HG03045 (cell line): ENCODE data around the gene RBM39.
"Not testable (repeated sequence)": the region's sequence is repeated elsewhere in the genome, so short reads cannot be mapped to it uniquely, and the experiment has no call there.

Experiments used
- ATAC-seq: cut with Tn5 transposase; IDR thresholded peaks from one replicate; pipeline ENCODE4 v1.9.1; 2021; ENCODE audit warnings: mild to moderate bottlenecking, moderate library complexity; ENCODE audit not compliant: unreplicated experiment

The RBM39 gene

DNA sequence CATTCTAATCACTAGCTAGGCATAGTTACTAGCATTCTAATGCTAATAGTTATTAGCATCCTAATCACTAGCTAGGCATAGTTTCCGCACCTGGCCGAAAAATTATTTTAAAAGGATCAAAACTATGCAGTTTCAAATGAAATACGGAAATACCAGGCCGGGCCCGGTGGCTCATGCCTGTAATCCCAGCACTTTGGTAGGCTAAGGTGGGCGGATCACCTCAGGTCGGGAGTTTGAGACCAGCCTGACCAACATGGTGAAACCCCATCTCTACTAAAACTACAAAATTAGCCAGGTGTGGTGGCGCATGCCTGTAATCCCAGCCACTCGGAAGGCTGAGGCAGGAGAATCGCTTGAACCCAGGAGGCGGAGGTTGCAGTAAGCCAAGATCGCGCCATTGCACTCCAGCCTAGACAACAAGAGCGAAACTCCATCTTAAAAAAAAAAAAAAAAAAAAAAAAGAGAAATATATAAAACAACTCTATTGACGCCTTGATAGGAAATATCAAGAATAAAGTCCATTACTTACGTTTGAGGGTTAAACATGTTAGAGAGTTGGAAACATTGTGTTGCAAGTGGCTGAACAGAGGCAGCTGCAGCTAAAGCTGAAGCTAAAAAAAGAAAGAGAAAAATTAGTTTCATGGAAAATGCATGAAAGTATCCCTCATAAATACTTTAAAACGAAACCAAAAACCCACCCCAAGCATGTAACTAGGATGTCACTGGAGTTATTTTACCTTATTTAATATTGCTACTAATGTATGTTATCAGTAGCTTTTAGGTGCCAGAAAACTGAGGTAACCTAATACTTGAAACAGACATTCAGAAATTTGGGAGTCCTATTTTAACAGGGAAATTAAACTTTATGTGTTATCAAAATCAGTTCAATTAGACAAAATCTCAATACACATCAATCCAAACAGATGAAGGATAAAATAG, 35.2 kb downstream of the RBM39 start:
- not testable (repeated sequence) for ATAC-seq

- not testable (repeated sequence) for ATAC-seq
Observed at GRCh38 chr20:35705894-35706293, 36.2 kb downstream of the RBM39 start.

DNA sequence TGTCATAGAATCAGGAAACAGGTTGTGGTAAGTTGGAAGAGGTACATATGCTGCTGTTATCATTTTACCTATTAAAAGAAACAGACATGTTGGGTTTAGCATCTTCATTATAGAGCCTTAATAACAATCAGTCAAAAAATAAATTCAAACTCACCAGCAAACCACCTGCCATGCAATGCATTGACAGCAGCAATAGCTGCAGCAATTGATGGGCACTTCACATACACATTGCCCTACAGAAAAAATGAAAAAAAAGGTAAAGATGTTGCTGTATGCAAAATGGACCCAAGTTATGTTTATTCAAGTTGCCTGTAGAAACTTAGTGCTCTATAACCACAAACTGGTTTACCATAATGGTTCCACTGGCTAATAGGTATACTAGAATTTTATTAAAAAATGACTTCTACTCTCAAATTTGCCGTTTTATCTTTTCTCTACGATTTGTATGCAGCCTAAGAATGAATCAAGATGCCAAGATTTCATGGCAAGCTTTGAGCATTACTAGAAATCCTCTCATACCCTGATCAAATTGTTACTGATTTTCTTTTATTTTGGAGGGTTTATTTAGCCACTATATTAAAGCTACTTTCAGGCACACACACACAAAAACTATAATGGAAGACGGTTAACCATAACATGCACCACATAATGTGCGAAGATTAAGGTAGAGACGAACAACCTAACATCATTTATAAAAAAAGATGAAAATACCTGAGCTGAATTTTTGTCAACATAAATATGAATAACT, 37.4 kb downstream of the RBM39 start:
- no peak for ATAC-seq

DNA sequence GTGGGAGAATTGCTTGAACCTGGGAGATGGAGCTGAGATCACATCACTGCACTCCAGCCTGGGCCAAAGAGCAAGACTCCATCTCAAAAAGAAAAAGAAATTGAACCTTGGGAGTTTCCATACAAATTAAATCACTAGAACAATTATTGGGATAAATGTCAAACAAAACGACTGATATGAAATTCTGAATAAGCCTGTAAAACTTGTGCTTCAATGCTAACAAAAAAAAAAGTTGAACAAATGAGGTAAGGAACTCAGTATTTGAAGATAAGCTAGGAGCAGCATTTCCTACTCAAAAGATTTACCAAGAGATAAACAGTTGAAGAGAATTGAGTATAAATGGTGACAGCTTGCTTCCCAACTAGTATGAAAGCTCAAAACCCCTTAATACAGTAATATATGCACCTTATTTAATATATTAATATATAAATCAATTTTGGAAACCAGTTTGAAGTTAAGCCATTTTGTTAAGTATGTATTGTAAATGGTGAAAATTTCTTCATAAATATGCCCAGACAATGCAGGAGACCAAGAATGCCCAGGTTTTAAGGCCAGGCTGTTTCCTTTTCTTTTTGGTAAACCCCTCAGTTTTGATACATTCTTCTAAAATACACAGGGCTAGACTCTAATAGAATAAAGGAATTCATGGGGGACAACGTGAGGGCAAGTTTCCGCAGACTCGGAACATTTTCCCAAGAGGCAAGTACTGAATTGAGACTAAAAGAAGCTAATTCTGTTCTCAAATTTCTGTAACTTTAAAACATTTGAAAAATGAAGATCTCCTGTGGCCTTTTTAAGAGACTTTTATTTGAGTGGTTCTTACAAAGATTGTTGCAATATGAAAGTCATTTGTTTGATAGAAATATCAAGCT, 39.0 kb downstream of the RBM39 start:
- no peak for ATAC-seq

DNA sequence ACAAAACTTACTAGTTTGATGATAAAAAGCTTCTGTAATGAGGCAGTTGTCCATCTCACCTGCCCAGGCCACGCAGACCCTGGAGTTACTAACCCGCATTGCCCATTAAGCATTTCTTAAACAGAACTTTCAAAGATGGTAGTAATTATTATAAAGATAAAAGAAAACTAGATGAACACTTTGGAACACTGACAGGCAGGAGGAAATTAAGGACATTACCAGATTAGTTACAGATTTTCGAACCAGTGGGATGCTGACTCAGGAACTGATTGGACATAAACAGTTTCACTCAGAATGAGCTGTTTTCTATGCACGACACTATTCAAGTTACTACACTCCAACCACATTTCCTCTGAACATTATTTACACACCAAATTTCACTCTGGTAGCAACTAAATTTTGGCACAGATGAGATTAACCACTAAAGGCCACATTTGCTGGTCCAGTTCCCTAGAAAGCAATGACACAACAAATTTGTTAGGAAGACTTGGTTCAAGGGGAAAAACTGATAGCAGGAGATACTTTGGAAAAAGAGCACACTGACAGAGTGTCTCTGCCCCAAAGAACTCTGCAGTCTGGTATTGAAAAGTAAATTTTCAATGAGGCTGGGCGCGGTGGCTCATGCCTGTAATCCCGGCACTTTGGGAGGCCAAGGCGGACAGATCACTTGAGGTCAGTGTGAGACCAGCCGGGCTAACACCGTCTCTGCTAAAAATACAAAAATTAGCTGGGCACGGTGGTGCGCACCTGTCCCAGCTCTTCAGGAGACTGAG, 39.8 kb downstream of the RBM39 start:
- ATAC-seq: no peak

DNA sequence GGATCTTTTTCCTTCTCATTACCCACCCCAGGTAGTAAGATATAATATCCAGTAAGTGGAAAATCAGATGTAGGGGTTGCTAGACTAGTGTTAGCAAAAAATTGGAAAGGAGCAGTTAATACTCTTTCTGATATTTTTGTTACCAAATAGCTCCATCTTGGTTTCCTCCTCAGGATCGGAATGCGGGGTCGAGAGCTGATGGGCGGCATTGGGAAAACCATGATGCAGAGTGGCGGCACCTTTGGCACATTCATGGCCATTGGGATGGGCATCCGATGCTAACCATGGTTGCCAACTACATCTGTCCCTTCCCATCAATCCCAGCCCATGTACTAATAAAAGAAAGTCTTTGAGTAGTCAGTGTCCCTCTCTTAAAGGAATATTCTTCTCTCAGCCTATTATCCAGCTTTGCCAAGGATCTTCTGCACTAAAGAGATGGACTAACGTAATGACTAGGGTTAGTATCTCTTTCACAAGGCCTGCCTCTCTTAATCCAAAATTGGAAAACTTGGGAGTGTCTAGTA, 41.4 kb downstream of the RBM39 start:
- ATAC-seq: no peak

- no peak for ATAC-seq
Observed at GRCh38 chr20:35699957-35700624, 42.0 kb downstream of the RBM39 start.

GRCh38 chr20:35699127-35699956, 42.7 kb downstream of the RBM39 start, which contains the start of the genes NFS1 and ROMO1:
Gene NFS1 (minus strand): TSS chr20:35699352. CDS start chr20:35699288, 64 bp downstream.
Gene ROMO1 (plus strand): TSS chr20:35699405. CDS start chr20:35699633, 228 bp downstream.
- peak; percentile 82 for ATAC-seq

- peak; percentile 27 for ATAC-seq
Observed at GRCh38 chr20:35698298-35699126, 43.5 kb downstream of the RBM39 start.

DNA sequence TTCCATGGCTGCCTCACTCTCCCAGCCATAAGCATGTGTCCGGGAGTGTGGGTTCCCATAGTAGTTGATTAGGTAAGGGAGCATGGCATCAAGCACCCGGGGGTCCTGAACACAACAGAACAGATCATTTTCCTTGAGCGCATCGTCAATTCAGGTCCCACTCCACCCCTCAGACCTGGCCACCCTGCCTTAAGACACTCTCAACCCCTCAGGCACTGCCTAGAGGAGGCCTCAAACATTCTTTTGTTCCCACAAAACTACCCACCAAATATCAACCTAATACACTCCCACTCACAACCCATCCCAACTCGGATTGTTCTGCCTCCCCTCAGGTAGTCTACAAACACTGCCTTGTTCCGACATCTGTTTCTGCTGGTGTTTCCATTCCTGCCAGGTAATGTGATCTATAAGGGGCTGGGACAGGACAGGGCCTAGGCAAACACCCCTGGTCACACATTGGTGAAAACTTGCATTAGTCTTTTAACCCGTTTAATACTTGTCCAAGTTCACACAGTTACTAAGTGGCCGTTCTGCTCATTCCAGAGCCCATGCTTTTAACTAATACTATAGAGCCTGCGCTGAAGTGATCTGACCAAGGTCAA, 44.3 kb downstream of the RBM39 start:
- no peak for ATAC-seq

- no peak for ATAC-seq
Observed at GRCh38 chr20:35695978-35696377, 46.1 kb downstream of the RBM39 start.

- no peak for ATAC-seq
Observed at GRCh38 chr20:35695245-35695749, 46.8 kb downstream of the RBM39 start.

- ATAC-seq: no peak
Observed at GRCh38 chr20:35690265-35690664, 51.8 kb downstream of the RBM39 start.

DNA sequence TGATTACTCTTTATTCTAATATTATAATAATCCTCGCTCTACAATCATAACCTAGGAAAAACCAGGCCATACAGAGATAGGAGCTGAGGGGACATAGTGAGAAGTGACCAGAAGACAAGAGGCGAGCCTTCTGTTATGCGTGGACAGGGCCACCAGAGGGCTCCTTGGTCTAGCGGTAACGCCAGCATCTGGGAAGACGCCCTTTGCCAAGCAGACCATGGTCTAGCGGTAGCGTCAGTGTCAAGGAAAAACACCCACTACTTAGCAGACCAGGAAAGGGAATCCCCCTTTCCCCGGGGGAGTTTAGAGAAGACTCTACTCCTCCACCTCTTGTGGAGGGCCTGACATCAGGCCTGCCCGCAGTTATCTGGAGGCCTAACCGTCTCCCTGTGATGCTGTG, 55.2 kb downstream of the RBM39 start:
- not testable (repeated sequence) for ATAC-seq

- not testable (repeated sequence) for ATAC-seq
Observed at GRCh38 chr20:35685368-35685767, 56.7 kb downstream of the RBM39 start.

DNA sequence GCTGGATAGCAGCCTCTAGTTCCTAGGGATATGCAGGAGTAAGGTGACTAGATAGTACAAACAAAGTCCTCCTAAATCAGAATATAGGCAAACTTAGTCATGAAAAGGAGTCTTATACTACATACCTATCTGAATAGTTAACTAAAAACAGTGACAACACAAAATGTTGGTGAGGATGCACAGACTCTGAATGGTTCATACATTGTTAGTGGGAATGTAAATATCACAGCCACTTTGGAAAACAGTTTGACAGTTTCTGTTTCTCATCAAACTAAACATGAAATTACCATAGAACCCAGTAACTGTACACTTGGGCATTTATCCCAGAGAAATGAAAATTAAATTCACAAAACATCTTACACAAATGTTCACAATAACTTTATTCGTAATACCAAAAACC, 60.1 kb downstream of the RBM39 start:
- no peak for ATAC-seq
